Measurements from ENCODE around the gene KDM5A.
"Not testable (repeated sequence)": the region's sequence is repeated elsewhere in the genome, so short reads cannot be mapped to it uniquely, and the experiment has no call there.

The KDM5A gene

DNA sequence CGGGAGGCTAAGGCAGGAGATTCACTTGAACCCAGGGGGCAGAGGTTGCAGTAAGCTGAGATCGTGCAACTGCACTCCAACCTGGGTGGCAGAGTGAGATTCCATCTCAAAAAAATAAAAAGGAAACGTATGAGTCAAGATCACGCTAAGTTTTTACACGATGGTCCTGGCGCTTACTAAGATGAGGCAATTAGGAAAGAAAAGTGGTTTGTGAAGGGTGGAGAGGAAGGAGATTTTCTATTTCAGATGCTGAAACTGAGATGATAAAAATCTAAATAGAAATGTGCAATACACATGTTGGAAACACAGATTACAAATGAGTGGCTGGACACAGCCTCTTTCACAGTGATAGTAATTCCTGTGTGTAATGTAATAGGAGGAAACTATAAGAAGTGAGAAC is 63.2 kb downstream of the KDM5A start:
- TF ChIP-seq, protein P1, sequence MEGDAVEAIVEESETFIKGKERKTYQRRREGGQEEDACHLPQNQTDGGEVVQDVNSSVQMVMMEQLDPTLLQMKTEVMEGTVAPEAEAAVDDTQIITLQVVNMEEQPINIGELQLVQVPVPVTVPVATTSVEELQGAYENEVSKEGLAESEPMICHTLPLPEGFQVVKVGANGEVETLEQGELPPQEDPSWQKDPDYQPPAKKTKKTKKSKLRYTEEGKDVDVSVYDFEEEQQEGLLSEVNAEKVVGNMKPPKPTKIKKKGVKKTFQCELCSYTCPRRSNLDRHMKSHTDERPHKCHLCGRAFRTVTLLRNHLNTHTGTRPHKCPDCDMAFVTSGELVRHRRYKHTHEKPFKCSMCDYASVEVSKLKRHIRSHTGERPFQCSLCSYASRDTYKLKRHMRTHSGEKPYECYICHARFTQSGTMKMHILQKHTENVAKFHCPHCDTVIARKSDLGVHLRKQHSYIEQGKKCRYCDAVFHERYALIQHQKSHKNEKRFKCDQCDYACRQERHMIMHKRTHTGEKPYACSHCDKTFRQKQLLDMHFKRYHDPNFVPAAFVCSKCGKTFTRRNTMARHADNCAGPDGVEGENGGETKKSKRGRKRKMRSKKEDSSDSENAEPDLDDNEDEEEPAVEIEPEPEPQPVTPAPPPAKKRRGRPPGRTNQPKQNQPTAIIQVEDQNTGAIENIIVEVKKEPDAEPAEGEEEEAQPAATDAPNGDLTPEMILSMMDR (IDR thresholded peaks at IDR 0.05; ENCODE audit: low read depth, low read length) = no peak
- H3K4me3 ChIP-seq (ENCODE audit: low read depth, low read length) = no peak overlapping the region

DNA sequence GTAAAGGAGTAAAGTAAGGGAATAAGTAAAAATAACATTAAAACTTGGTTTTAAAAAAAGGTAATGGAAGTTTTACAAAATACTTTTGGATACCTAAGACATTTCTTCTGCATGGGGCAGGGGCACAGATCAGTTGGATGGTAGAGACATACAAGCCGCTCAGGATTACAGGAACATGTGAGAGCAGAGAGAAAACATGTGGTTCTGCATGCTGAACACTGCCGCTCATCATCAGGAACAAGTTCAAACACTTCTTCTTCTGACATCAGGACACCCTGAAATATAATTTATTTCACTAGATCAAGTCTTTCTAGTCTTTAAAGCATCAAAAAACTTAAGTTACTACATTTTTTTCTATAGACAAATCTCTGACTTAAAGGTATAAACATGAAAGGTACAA is 65.6 kb downstream of the KDM5A start:
- TF ChIP-seq, protein P1 (IDR thresholded peaks at IDR 0.05; ENCODE audit: low read depth, low read length) = no peak
- no peak overlapping the region for H3K4me3 ChIP-seq (ENCODE audit: low read depth, low read length)

DNA sequence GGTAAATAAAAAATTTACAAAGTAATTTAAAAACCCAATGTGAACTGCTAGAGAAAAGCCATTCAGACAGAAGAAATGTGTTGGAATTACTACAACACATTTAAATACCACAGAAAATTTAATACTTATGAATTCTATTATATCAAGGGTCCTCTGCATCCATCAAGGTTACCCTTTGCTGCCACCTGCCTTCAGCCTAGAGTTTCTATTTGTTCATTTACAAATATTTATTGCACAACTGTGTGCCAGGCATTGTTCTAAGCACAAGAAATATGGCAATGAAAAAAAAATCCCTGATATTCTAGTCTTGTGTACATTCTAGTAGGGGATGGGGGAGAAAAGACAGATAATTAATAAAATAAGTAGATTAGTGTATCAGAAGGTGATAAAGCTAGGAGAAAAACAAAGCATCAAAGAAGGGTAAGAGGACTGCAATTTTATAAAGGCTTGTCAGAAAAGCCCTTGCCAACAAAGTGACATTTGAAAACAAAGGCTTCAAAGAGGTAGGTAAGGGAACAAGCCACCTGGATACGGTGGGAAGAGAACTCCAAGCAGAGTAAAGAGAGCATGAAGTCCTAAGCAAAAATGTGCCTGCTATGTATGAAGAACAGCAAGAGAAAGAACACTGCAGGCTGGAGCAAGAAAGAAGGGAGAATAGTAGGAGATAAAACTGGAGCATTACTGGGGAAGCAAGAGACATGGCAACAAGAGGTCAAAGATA is 67.4 kb downstream of the KDM5A start:
- no peak overlapping the region for H3K4me3 ChIP-seq (ENCODE audit: low read depth, low read length)
- TF ChIP-seq, protein P1 (IDR thresholded peaks at IDR 0.05; ENCODE audit: low read depth, low read length) = no peak

DNA sequence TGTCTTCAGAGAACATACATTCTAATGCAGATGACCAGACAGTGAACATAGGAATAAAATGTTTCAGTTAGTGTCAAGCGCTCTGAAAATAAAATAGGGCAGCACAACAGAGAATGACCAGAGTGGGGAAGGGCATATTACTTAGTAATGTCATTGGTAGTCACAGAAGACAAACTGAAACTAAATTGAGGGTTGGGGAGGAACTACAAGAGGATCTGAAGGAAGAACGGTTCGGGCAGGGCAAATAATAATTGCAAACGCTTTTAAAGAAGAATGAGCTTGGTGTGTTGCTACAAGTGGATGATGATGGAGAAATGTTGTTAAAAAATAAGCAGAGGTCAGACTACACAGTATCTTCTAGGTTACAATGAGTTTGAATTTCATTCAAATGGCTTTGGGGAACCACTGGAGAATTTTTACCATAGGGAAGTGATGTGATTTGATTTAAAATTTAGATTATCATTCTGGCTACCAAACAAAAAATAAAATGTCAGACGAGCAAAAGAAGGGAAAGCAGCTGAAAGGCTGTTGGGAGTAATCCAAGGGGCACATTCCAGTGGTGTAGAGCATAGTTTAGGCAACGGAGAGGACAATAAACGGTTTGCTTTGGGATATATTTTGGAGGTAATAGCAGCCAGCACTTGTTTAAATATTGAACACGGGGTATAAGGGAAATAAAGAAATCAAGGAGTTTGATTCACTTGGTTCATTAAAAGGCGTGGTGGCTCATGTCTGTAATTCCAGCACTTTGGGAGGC is 70.2 kb downstream of the KDM5A start:
- TF ChIP-seq, protein P1 (IDR thresholded peaks at IDR 0.05; ENCODE audit: low read depth, low read length) = no peak
- H3K4me3 ChIP-seq (ENCODE audit: low read depth, low read length) = no peak overlapping the region

DNA sequence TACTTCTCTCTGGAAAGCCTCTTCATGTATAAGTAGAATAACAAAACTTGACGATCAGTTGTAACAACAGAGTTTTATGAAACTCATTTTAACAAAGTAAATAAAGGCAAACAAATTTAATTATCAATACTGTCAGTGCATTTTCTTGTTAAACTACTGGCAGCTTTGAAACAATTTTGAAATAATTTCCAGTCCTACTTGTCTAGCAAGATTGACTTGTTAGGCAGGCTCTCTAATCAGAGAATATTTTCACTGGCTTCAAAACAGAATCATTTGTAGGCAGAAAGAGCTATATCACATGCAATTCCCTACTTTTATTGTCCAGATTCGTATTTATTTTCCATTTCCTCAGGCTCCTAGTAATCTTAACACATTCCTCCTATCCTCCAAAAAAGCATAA is 80.6 kb downstream of the KDM5A start:
- TF ChIP-seq, protein P1 (IDR thresholded peaks at IDR 0.05; ENCODE audit: low read depth, low read length) = no peak
- H3K4me3 ChIP-seq (ENCODE audit: low read depth, low read length) = no peak overlapping the region

DNA sequence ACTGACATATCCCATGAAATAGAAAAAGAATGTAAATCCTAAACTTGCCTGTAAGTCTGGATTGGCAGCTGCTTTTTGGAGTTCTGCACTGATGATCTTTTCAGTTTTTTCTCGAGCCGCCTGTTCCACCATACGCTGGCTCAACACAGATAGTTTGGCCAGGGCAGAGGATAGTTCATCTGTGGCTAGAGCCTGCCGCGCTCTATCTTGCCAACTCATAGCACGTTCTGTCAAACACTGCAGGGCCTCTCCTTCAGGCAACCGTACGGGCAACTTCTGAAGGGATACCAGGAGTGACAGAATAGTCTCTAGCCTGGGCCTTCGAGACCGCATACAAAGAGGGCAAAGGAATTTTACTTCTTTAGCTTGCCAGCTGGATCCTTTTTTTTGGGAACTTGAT is 81.7 kb downstream of the KDM5A start:
- TF ChIP-seq, protein P1 (IDR thresholded peaks at IDR 0.05; ENCODE audit: low read depth, low read length) = no peak

DNA sequence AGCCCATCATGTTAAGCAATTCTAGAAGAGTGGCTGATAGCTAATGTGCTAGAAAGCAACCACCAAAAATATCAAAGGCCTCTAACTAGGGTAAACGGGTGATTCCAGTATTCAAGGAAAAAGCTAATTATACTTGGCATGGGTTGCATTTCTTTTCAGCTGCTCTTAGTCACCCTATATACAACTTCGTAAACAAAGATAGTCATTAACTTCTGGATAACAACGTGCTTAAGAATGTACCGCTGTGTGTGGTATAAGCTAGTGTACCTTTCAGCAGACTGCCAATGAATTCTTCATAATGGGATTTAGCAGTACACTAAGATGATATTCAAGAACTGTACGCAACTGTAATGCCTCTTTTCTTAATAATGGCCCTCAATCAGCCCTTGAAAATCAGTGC is 84.3 kb downstream of the KDM5A start:
- no peak overlapping the region for H3K4me3 ChIP-seq (ENCODE audit: low read depth, low read length)
- TF ChIP-seq, protein P1 (IDR thresholded peaks at IDR 0.05; ENCODE audit: low read depth, low read length) = no peak

More for the DNA sequence above, 81.7 kb downstream of the KDM5A start:
- no peak overlapping the region for H3K4me3 ChIP-seq (ENCODE audit: low read depth, low read length)

DNA sequence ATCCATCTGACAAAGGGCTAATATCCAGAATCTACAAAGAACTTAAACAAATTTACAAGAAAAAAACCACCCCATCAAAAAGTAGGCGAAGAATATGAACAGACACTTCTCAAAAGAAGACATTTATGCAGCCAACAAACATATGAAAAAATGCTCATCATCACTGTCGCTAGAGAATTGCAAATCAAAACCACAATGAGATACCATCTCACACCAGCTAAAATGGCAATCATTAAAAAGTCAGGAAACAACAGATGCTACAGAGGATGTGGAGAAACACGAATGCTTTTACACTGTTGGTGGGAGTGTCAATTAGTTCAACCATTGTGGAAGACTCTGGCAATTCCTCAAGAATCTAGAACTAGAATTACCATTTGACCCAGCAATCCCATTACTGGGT is 86.4 kb downstream of the KDM5A start:
- H3K4me3 ChIP-seq (ENCODE audit: low read depth, low read length) = not testable (repeated sequence)

DNA sequence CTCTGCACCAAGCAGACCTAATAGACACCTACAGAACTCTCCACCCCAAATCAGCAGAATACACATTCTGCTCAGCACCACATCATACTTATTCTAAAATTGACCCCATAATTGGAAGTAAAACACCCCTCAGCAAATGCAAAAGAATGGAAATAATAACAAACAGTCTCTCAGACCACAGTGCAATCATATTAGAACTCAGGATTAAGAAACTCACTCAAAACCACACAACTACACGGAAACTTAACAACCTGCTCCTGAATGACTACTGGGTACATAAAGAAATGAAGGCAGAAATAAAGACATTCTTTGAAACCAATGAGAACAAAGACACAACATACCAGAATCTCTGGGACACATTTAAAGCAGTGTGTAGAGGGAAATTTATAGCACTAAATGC is 89.0 kb downstream of the KDM5A start:
- H3K4me3 ChIP-seq (ENCODE audit: low read depth, low read length) = not testable (repeated sequence)

DNA sequence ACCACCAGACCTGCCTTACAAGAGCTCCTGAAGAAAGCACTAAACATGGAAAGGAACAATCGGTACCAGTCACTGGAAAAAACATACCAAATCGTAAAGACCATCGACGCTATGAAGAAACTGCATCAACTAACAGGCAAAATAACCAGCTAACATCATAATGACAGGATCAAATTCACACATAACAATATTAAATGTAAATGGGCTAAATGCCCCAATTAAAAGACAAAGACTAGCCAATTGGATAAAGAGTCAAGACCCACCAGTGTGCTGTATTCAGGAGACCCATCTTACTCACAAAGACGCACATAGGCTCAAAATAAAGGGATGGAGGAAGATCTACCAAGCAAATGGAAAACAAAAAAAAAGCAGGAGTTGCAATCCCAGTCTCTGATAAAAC is 89.6 kb downstream of the KDM5A start:
- not testable (repeated sequence) for H3K4me3 ChIP-seq (ENCODE audit: low read depth, low read length)

DNA sequence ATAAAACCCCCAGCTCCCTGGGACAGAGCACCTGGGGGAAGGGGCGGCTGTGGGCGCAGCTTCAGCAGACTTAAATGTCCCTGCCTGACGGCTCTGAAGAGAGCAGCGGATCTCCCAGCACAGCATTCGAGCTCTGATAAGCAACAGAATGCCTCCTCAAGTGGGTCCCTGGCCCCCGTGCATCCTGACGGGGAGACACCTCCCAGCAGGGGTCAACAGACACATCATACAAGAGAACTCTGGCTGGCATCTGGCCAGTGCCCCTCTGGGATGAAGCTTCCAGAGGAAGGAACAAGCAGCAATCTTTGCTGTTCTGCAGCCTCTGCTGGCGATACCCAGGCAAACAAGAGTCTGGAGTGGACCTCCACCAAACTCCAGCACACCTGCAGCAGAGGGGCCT is 91.1 kb downstream of the KDM5A start:
- not testable (repeated sequence) for H3K4me3 ChIP-seq (ENCODE audit: low read depth, low read length)

All from WI38 (cell line).